Hepatic stellate cell (primary cell): ENCODE measurements around the gene HPSE2.
"Not testable (repeated sequence)": the region's sequence is repeated elsewhere in the genome, so short reads cannot be mapped to it uniquely, and the experiment has no call there.

Source experiments
- DNase-seq: peaks from one replicate; pipeline ENCODE4 v3.0.0; 2011; ENCODE audit warnings: low spot score

Gene HPSE2

GRCh38 chr10:98919899-98920298, 315.8 kb downstream of the HPSE2 start:
- no peak for DNase-seq

- no peak for DNase-seq
These were observed 317.8 kb downstream of the HPSE2 start for GRCh38 chr10:98917828-98918227.

GRCh38 chr10:98916526-98917125, 319.0 kb downstream of the HPSE2 start:
- DNase-seq: no peak

- DNase-seq: no peak
These were observed 319.7 kb downstream of the HPSE2 start for GRCh38 chr10:98915911-98916310.

GRCh38 chr10:98910546-98910945, 325.1 kb downstream of the HPSE2 start:
- DNase-seq: no peak

GRCh38 chr10:98910048-98910447, 325.6 kb downstream of the HPSE2 start:
- DNase-seq: no peak

DNA sequence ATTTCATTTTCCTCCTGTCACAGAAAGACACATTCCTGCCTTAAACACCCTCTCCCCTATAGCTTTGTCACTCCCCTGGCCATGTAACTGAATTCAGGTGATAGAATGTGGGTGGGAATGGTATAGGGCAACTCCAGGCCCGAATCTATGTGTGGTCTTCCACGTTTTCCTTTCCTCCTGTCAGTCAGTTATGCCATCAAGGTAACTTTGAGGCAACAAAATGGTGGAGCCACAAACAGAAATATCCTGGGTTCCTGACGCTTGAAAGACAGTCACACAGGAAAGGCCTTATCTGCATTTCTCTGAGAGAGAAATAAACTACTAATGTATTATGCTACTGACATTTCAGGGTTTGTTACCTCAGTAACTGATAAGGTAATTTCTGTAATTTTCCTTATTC, 326.8 kb downstream of the HPSE2 start:
- DNase-seq: no peak

GRCh38 chr10:98908247-98908646, 327.4 kb downstream of the HPSE2 start:
- not testable (repeated sequence) for DNase-seq

DNA sequence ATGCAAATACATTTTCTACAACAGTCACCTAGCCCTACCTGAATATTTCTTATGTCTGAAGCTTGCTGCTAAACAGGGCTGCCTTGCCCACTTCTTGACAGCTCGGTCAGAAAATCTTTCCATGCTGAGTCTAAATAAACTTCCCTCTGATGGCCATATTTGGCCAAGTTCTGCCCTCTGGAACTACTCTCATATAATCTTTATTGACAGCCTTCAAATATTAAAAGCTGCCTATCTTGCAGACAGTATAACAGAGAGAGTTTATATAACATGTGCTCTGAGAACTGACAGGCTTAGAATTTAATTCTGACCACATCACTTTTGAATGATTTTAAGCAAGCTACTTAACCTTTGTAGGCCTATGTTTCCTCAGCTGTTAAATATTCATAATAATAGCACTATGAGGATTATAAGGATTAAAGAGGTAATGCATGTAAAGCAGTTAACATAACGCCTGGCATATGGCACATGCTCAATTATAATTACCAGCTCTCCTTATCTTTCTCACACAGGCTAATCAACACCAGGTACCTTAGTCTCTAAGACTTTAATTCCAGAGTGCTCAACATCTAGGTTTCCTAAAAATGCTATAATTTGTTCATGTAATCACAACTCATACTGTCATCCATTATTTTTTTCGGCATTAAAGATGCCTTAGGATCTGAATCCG, 334.1 kb downstream of the HPSE2 start:
- DNase-seq: no peak

DNA sequence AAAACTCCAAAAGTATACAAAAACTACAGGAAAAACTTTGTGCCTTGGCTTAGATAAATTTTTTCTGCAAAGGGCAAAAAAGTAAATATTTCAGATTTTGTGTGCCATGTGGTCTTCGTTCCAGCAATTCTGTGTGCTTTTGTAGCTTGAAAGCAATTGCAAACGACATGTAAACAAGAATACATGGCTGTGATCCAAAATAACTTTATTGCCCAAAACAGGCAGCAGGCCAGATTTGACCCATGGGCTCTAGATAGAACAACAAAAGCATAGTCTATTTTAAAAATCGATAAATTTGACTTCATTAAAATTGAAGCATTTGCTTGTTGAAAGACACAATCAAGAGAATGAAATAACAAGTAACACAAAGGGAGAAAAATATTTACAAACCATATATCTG, 336.6 kb downstream of the HPSE2 start:
- no peak for DNase-seq

DNA sequence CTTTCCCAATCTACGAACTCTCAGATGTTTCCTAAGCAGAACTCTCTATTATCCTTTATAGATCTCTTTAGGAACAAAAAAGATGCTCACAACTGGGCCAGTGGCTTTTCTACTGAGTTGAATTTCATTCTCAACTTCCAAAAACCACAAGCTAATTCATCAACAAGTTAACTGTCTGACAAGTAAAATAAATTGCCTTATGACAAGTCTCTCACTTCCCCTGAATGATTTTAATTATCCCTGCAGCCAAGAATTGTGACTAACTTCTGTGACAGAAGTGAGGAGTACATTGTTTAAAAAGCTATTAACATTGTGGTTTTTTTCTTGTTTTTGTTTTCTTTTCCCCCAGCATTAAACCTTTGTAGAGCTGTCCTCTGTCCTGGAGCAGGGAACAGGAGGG, 343.1 kb downstream of the HPSE2 start:
- no peak for DNase-seq

- no peak for DNase-seq
These were observed 349.0 kb downstream of the HPSE2 start for GRCh38 chr10:98886686-98887085.

DNA sequence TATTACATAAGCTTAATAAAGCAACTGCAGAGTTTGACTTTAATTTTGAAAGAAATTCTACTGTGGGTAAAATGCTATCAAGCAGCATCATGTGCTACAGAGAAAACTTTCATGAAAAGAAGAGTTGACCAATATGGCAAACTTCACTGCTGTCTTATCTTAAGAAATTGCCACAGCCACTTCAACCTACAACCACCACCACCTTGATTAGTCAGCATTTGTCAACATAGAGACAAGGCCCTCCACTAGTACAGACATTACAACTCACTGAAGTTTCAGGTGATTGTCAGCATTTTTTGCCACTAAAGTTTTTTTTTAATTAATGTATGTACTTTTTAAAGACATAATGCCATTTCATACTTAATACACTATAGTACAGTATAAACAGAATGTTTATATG, 350.3 kb downstream of the HPSE2 start:
- DNase-seq: no peak

- DNase-seq: no peak
These were observed 353.9 kb downstream of the HPSE2 start for GRCh38 chr10:98881789-98882188.

DNA sequence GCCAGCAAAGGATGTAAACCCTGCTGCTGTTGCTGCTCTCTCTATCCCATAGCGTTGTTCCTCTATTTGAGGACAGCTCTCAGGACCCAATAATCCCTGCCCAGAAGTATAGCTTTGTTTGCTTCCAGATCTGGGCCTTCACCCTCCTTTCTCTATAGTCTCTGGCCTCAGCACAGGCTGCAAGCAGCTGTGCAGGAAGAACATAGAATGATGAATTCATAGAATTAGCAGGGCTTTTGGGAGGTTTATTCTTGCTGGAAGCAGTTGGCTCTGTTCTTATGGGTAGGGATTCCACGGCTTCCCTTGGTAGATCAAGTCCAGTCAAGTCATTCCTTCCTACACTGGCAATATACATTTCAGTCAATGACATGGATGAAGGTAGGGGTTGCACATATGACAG, 354.7 kb downstream of the HPSE2 start:
- no peak for DNase-seq

- DNase-seq: no peak
These were observed 356.7 kb downstream of the HPSE2 start for GRCh38 chr10:98878921-98879320.

DNA sequence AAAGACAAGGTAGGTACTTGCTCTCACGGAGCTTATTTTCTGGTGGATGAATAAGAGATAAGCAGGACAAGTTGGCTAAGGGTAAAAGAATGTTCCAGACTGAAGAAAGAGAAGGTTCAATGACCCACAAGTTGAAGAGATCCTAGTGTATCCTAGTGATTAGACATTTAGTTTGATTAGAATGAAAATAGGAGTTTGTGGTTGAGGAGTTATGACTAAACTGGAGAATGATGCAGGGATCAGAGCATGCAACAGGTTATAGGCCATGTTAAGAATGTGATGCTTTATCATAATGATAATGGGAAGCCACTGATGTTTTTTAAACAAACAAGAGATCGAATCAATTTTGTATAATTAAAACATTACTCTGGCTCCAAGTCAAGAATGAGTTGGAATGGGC, 357.2 kb downstream of the HPSE2 start:
- no peak for DNase-seq

DNA sequence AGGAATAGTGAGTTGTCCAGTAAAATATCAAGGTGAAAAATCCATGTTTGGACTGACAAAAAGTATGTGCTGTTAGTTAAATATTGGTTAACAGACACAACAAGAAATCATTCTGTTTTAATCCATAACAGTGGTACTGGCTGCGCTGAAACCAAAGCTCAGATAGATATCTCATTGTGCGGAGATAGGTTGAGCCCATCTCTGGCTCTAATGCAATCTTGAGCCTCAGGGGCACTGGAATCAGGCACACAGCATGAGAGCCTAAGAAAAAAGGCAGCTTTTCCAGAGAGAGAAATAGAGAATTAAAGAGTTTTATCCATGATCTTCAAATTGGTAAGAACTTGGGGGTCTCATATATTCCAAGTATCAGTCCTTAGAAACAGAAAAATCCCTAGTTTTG, 373.7 kb downstream of the HPSE2 start:
- no peak for DNase-seq

DNA sequence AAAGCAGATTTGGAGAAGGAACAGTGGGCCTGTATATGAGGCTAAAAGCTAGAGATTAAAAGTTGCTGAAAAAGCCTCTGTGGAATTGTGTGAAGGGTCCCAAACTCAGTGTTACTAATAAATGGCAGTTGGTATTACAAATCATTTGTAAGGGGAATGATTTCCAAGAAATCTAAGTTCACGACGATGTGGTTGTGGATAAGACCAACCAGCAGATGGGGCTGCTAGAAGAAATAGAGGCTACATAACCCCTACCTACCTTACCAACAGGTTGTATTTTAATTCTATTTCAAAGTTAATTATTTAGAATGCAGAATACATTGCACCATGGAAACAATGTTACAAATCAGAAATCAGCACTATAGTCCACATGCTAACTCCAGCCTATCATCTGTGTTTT, 377.1 kb downstream of the HPSE2 start:
- no peak for DNase-seq

- no peak for DNase-seq
These were observed 380.1 kb downstream of the HPSE2 start for GRCh38 chr10:98855403-98856189.

DNA sequence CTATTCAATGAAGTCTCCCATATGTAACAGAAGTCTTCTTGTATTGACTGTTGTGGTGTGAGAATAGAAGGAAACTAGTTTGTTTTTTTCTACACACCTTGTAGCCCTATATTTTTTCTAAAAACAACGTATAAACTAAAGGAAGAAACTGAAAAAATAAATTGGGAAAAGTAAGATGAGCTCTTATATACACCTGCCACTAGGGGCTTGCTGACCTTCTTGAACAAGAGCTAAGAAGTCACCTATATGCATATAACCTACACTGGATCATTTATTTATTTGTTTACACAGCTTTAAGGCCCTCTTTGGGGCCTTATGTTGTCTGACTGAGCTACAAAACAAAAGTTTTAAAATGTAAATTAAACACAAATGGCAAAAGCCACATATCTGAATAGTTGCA, 383.0 kb downstream of the HPSE2 start:
- no peak for DNase-seq

DNA sequence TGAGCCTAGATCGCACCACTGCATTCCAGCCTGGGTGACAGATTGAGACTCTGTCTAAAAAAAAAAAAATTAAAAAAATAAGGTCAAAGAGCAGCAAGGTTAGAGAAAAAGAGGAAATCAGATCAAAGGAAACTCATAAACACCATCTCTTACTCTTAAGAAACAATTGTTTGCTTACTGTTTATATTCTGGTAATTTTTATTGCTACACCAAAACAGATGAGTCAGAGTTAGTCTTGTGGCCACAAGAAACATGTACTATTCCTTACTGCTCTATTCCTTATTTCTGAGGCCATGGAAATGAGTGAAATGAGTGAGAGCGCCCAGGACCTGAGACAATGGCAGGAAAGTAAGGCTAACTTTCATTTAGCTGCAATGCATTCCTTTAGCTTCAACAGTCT, 387.3 kb downstream of the HPSE2 start:
- DNase-seq: no peak

DNA sequence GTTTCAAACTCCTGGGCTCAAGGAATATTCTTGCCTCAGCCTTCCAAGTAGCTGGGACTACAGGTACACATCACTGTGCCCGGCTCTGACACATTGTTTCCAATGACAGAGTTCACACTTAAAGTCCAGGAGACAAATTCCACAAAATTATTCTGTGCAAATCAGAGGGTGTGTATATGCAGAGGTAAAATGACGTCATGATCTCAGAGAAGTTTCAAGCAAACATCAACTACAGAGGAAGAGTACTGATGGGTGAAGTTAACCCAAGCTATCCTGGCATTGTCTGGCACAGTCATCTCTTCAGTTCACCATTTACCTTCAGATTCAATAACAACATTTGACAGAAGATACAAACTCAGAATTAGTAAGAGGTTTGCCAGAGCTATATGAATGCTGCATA, 388.9 kb downstream of the HPSE2 start:
- no peak for DNase-seq
